GM10248 (cell line): ENCODE results near the gene FGFR4.

Experiments used
- CTCF ChIA-PET: fragments of 300-600 bp; sonication (Branson Sonifier 250); formaldehyde crosslinking; extraction: SDS; loops from one replicate; lab custom pipeline; 2021; ENCODE audit warnings: antibody characterized with exemption; lab: Yijun Ruan, JAX
- POLR2A ChIA-PET: fragments of 350-650 bp; sonication (Branson Sonifier 250); formaldehyde crosslinking; extraction: SDS; loops from one replicate; lab custom pipeline; 2020; ENCODE audit warnings: antibody characterized with exemption; lab: Yijun Ruan, JAX
- DNase-seq: peaks from one replicate; pipeline ENCODE4 v3.0.0; 2012; ENCODE audit errors: extremely low spot score
- TF ChIP-seq, protein P1 (sequence below): IDR thresholded peaks from 2 replicates; pipeline ENCODE4 v1.5.1; 2012; ENCODE audit warnings: mild to moderate bottlenecking, low read depth; ENCODE audit errors: extremely low read depth, missing control alignments, control extremely low read depth

FGFR4 gene

DNA sequence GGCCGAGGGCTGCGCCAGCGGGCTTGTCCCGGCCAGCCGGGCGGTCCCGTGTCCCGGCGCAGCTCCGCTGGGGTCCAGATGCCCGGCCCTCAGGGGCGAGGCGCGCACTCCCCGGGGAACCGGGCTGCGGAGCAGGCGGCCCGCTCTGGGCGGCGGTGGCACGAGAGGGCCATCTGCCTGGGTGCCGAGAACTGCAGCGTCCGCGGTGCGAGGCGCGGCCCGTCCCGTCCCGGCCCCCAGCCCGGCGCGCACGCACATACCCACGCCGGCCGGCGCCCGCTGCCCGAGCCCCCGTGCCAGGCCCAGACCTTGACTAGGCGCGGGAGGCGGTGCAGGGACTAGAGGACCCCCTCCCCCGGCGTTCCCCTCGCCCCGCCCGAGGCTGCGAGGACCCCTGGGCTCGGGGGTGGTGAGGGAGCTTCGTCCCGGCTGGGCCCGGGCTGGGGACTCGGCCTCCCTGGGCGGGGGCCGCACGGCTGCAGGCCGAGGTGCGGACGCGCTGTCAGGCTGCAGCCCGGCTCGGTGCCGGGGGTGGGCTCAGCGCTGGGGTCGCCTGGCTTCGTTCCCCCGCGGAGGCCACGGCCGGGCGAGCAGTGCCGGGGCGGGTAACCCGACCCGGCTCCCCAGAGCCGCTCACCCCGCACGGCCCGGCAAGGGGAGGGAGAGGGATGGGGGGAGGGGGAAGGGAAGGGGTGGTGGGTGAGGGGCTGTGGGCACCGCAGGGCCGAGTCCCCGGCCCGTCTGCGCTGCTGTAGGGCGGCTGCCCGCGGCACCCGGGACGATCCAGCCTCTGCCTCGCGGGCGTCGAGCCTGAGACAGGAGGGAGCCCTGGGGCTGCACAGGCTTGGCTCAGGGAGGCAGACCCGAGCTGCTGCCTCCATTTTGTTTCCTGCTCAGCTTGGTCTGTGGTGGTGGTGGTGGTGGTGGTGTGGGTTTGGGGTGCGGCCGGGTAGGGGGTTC, 45.7 kb downstream of the FGFR4 start:
- POLR2A ChIA-PET, result interaction anchor here (0.6 kb wide), 1 partner anchor 345 kb away, joined by 4 read pairs; no protein-coding TSS in a partner anchor
- DNase-seq, result no peak
- CTCF ChIA-PET, result interaction anchor here (1.0 to 1.6 kb wide), 2 partner anchors 20 to 21 kb away, joined by 3 to 6 read pairs; no protein-coding TSS in a partner anchor
- TF ChIP-seq, protein P1, sequence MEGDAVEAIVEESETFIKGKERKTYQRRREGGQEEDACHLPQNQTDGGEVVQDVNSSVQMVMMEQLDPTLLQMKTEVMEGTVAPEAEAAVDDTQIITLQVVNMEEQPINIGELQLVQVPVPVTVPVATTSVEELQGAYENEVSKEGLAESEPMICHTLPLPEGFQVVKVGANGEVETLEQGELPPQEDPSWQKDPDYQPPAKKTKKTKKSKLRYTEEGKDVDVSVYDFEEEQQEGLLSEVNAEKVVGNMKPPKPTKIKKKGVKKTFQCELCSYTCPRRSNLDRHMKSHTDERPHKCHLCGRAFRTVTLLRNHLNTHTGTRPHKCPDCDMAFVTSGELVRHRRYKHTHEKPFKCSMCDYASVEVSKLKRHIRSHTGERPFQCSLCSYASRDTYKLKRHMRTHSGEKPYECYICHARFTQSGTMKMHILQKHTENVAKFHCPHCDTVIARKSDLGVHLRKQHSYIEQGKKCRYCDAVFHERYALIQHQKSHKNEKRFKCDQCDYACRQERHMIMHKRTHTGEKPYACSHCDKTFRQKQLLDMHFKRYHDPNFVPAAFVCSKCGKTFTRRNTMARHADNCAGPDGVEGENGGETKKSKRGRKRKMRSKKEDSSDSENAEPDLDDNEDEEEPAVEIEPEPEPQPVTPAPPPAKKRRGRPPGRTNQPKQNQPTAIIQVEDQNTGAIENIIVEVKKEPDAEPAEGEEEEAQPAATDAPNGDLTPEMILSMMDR, result no peak

- CTCF ChIA-PET, result interaction anchor here (1.0 to 1.6 kb wide), 3 partner anchors 20 to 193 kb away, joined by 3 to 8 read pairs (median 3); no protein-coding TSS in a partner anchor
- POLR2A ChIA-PET, result interaction anchor here (0.6 kb wide), 1 partner anchor 344 kb away, joined by 4 read pairs; no protein-coding TSS in a partner anchor
- DNase-seq, result peak; percentile 94
- TF ChIP-seq, protein P1, result no peak
Observed at GRCh38 chr5:177133096-177133852, 46.6 kb downstream of the FGFR4 start, which contains the start of gene NSD1. TSS of gene NSD1 (plus strand) at chr5:177133773. CDS start at chr5:177135104, 1,331 bp downstream.

GRCh38 chr5:177133853-177134696, 47.4 kb downstream of the FGFR4 start:
- POLR2A ChIA-PET, result interaction anchor here (0.6 kb wide), 1 partner anchor 376 kb away, joined by 3 read pairs; the partner anchor contains the start of gene DOK3
- CTCF ChIA-PET, result interaction anchor here (1.0 to 1.6 kb wide), 3 partner anchors 20 to 193 kb away, joined by 3 to 8 read pairs (median 3); no protein-coding TSS in a partner anchor

DNA sequence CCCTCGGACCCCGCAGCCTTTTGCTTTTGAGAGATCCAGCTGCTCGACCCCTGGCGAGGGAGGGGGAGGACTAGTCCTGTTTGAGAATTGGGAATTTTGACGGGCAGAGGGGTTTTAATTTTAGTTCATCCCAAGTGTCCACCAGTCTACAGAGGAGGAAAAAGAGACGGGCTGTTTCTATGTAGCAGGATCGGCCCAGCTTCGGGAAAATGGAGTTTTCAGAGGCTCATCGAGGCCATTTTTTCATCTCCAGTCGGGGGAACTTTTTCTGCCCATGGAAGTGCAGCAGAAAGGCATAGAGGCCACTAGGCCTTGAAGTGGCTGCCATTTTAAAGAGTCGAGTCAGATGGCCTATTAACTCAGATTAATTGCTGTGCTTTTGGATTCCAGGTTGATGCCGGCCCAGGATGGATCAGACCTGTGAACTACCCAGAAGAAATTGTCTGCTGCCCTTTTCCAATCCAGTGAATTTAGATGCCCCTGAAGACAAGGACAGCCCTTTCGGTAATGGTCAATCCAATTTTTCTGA, 48.0 kb downstream of the FGFR4 start:
- POLR2A ChIA-PET, result no interaction called here
- CTCF ChIA-PET, result interaction anchor here (1.6 kb wide), 1 partner anchor 22 kb away, joined by 8 read pairs; no protein-coding TSS in a partner anchor
- DNase-seq, result no peak

More at GRCh38 chr5:177133853-177134696, 47.4 kb downstream of the FGFR4 start:
- DNase-seq, result no peak
- TF ChIP-seq, protein P1, result no peak

GRCh38 chr5:177140312-177140711, 53.6 kb downstream of the FGFR4 start:
- ChIA-PET CTCF (no interaction called here), POLR2A (no interaction called here)
- TF ChIP-seq, protein P1, result no peak
- no peak for DNase-seq

More for the DNA sequence above, 48.0 kb downstream of the FGFR4 start:
- TF ChIP-seq, protein P1, result no peak
